ENCODE measurements around the gene LPP.

- TF ChIP-seq CTCF (IDR thresholded peaks at IDR 0.05) = no peak
- no peak for TF ChIP-seq POLR2AphosphoS5 (IDR thresholded peaks at IDR 0.05)
- no peak for TF ChIP-seq POLR2A (IDR thresholded peaks at IDR 0.05)
Measured at GRCh38 chr3:188184160-188184559, 30.2 kb downstream of the LPP start.
